ENCODE data around the gene ADAMTSL5.
A peak's percentile ranks its signal among the peaks of the same experiment; 100 is the strongest.
"Not testable (repeated sequence)": the region's sequence is repeated elsewhere in the genome, so short reads cannot be mapped to it uniquely, and the experiment has no call there.

Gene ADAMTSL5

DNA sequence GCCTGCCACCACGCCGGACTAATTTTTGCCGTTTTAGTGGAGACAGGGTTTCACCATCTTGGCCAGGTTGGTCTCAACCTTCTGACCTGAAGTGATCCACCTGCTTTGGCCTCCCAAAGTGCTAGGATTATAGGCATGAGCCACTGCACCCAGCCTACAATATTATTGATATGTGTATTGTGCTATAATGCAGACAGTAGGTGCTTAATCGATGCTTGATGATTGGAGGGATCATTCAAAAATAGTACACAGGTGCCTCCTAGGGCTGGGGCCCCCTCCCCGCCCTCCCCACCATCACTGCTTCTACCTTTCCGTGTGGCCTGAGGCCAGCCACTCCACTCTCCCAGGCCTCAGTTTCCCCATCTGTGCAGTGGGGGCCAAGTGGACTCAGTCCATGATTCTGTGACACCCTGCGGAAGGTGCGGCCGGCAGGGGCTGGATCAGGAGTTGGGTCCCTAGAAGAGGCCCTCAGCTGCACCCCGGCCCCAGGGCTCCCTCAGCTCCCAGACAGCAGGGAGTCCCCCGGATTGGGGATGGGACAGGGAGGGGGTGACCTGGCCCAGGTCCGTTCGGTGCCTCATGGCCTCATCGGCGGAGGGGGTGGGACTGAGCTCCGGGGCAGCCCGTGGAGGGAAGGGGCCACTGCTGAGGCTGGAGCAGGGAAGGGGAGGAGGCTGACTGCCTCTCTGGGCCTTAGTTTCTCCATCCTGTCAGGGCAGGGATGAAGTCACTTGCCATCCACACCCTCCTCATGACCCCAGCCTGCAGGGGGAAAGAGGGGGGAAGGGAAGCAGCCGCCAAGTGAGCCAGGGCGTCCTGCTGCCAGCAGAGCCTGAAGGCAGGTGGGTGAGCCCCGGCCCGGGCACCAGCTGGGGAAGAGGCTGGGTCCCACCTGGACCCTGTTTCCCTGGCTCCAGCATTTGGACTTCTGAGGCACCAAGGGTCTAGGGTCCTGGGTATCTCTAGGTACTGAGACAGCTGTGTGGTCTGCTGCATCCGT is 1.2 kb downstream of the ADAMTSL5 start:
- no peak for DNase-seq

DNA sequence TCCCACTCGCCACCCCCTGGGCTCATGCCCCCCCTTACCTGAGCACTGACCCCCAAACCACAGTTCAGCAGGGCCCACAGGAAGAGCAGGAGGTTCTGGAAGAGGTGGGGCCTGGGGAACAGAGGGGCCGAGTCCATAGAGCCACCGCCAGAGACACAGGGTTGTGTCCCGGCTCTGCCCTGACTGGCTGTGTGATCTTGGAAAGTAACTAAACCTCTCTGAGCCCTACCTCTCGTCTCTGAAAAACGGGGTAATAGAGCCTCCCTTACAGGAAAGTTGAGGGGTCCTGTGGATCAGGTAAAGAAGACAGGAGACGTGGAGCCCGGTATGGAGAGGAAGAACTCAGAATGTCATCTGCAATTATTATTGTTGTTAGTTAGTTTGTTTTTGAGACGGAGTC is 2.0 kb downstream of the ADAMTSL5 start:
- no peak for DNase-seq

DNA sequence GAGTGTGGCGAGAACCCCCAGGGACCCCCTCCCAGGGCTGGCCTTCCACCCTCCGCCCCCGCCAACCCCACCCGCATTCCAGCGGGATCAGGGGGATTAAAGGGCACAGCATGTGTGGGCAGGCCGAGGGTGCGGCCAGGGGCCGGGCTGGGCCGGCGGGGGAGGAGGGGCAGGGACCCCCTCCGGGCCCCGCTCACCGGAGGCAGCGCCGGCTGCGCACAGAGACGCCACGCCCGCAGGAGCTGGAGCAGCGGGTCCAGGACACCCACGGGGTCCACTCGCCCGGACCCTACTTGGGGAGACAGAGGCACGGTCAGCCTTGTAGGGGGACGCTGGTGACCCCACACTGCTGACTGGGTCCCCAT is 2.4 kb downstream of the ADAMTSL5 start:
- DNase-seq: no peak

DNA sequence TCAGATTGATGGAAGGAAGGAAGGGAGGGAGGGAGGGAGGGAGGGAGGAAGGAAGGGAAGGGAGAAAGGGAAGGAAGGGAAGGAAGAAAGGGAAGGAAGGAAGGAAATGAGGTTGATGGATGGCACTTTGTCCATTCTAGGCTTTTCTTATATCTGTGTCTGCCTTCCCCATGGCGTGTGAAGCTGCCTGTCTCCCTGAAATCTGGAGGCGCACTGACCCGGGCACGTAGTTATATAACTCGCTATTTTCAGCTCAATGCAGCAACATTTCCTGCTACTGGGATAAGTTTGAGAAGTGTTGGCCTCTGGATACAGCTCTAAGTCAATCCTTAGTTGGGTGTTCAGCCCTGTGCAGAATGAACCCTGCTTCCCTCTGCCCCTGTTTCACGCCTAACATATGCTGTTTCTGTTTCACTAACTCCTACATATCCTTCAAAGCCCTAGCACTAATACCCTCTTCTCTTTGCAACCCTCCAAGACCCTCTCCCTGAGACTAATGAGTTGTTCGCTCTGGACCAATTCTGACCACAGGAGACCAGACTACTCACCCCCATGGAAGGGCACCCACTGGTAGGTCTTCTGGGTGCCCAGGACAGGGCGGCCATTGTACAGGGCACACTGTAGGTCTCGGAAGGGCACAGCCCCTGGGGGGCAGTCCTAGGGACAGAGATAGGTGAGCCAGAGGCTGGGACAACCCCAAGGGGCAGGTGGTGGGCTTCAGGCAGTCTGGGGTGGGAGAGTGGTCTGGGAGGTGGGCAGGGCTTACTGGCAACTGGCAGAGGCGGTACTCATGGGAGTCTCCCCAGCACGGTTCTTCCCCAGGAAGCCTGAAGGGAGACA is 3.0 kb downstream of the ADAMTSL5 start:
- no peak for DNase-seq

DNA sequence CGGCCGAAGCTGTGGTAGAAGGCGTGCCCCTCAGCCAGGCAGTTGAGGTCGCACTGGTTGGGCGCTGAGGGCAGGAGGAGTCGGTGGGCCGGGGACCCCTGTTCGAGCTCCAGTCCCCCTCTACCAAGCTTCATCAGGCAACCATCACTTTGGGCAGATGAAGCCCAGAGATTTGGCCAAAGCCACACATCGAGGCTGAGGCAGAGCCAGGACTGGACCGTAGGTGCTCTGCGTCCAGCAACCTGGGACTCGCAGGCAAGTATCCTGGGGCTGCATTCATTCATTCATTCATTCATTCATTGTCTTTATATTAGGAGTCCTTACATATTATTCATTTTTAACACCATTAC is 4.3 kb downstream of the ADAMTSL5 start:
- DNase-seq: no peak

DNA sequence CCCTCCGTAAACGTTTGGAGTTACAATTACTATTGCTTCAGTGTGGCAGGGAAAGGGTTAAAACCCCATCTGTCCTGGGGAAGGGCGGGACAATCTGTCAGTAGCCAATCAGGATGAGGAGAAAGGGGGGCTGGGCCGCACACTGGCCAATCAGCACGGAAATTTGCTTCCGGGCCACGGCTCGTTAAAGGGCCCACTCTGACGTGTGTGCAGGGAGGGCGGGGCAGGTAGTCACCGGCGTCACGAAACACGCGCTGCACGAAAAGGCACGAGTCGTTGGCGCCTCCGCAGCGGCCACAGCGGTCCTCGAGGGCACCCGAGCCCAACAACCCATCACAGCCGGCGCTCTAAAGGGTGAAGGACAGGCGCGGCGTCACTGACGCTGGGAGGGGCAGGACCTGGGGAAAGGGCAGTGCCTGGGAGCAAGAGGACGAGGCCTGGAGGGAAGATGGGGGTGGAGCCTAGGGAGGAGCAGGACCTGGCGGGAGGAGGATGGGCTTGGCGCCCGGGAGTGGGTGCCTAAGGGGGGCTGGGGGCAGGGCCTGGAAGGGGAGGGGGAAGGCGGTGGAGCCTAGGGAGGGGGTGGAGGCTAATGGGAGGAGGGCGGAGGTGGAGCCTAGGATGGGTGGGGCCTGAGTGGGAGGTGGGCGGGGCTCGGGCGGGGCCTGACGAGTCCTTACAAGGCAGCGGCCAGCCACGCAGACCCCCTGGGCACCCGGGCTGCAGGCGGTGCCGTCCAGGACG is 4.9 kb downstream of the ADAMTSL5 start:
- peak; percentile 80 for DNase-seq

DNA sequence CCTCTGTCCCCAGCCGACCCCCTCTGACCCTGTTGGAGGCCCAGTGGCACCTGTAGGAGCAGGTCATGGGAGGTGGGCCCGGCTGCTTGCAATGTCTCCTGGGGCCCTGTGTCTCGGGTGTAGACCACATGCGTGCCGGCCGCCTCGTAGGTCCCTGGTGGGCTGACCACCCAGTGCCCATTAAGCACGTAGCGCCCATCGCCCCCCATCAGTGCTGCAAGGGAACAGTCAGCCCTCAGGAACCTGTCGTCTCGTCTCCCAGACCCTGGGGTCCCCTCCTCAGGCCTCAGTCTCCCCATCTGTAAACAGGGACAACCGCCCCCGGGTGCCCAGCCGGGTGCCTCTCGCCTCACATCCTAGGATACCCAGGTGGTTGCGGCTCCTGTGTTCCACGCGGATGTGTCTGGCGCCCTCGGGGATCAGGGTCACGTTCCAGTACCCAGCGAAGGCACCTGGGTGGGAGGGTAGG is 5.6 kb downstream of the ADAMTSL5 start:
- no peak for DNase-seq

DNA sequence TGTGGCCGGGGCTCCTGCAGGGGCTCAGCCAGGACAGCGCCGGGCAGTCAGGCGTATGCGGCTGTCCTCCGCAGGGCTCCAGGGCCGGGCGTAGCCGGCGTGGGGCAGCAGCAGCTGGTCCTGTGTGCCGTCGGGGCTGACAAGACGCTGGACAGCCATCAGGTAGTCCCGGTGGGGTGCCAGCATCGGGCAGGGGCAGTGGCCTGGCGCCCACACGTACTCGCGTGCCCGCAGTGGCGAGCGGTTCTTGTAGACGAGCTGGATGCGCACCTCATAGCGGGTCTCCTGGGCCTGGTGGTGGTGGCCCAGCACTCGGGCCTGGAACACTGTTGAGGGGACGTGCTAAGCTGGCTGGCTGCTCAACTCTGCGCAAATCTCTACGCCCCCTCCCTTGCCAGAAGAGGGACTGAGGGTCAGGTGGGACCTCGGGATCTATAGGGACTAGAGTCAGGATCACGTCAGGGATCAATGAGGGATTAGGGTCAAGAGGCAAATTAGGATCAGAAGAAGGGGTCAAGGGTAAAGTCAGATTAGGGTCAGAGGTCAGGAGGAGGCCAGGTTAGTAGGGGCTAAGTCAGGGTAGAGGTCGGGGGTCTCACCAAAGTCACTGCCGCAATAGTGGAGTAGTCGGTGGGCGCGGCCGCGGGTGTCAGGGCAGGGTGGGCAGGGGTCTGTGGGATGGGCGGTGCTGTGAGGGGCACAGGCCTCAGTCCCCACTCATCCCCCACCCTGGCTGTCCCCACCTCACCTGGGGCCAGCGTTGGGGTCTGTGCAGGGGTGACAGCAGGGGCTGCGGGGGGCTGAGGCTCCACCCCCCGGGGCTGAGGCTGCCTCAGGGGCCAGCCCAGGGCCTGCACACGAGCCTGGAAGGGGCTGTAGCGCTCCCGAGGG is 6.6 kb downstream of the ADAMTSL5 start:
- DNase-seq: no peak

DNA sequence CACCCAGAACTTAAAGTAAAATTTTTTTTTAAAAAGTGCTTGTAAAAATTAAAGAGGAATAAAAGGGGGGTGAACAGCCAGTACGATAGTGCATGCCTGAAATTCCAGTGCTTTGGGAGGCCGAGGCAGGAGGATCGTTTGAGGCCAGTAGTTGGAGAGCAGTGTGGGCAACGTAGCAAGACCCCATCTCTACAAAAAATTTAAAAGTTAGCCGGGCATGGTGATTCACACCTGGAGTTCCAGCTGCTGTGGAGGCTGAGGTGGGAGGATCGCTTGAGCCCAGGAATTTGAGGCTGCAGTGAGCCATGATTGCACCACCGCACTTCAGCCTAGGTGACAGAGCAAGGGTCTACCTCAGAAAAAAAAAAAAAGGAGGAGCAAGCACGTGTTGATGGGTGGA is 7.8 kb downstream of the ADAMTSL5 start:
- DNase-seq: no peak

DNA sequence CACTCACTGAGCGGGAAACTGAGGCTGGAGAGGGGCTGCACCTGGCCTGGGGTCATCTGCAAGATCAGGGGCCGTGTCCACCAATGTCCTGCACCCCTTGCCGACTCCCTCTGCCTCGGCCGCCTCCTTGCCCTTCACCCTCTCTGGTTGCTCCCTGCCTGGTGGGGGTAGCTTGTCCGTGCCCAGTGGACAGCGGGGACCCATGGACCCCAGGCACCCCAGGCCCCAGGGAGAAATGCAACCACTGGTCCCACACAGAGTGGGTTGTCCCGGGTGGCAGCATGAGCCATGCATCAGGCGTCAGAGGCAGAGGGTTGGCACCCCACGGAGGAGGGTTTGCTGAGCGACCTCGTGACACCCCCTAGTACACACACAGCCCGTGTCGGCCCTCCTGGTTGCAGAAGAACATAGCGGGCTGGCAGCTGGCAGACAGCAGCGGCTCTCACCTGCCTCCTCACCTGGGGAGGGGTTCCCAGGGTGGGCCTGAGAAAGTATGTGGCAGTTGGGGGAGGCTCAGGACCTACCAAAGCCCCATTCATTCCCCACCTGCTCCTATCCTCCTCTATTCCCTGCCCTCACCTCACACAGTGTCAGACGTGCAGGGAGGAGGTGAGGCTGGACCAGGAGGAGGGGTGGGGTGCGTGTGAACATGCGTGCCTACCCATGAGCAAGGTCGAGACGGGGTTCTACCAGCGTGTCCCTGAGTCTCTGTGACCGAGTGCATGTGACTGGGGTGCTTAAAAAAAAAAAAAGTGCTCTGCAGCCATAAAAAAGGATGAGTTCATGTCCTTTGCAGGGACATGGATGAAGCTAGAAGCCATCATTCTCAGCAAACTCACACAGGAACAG is 8.7 kb downstream of the ADAMTSL5 start:
- DNase-seq: no peak

DNA sequence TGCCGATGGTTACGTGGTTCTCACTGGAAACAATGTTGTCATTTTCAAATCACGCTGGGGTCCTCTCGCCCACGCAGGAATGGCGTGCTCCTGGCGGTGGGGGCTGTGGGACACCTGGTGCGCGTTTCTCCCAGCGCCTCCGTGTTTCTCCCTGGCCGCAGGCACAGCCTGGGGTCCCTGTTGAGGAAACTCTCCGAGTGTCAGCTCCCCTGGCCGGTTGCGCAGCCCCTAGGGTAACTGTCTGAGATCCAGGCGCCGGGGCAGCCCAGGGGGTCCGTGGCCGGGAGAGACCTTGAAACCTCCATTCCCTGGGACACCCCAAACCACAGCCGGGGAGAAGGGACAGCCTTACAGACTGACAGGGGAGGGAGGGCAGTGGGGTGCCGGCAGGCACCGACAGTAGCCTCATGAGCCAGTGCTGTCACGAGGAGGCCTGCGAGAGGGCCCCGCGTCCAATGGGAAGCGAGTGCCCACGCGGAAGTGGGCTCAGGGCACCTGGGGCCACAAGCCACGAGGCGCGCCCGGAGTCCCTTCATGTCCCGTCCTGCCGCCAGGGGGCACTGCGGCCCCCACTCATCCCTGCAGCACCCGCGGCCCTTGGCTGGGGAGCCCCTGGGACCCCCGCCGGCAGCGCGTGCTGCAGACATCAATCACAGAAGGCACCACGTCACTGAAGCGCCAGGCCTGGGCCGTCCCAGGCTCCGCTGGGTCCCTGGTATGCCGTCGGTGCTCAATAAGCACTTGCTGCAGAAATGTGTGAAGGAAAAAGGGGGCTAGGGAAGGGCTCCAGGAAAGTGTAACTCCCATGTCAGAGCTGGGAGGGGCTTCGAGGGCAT is 9.5 kb downstream of the ADAMTSL5 start:
- DNase-seq: no peak

DNA sequence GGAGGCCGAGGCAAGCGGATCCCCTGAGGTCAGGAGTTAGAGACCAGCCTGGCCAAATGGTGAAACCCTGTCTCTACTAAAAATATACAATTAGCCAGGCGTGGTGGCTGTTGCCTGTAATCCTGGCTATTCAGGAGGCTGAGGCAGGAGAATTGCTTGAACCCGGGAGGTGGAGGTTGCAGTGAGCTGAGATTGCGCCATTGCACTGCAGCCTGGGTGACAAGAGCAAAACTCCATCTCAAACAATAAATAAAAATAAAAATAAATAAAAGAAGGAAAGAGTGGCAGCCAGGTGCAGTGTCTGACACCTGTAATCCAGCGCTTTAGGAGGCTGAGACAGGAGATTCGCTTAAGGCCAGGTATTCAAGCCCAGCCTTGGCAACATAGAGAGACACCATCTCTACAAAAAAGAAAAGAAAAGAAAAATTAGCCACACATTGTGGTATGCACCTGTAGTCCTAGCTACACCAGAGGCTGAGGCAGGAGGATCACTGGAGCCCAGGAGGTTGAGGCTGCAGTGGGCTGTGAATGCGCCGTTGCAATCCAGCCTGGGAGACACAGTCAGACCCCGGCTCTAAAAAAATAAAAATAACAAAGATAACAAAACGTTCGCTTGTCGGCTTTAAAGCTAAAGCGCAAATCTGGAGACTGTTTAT is 10.3 kb downstream of the ADAMTSL5 start:
- DNase-seq: no peak

DNA sequence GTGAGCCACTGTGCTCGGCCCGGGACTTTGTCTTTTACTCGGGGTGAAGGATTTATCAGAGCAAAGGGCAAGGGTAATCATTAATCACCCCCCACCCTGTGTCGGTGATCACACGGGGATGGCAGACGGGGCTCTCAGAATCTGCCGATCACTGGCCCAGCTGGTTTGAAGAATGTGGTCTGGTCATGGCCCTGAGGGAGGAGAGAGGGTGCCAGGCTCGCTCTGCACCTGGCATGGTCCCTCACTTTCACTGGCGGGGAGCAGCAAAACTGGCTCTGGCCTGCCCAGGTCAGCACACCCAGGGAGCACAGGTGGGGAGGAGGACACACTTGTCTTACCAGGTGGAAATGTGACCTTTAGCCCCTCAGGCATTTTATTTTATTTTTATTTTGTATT is 11.6 kb downstream of the ADAMTSL5 start:
- no peak for DNase-seq

DNA sequence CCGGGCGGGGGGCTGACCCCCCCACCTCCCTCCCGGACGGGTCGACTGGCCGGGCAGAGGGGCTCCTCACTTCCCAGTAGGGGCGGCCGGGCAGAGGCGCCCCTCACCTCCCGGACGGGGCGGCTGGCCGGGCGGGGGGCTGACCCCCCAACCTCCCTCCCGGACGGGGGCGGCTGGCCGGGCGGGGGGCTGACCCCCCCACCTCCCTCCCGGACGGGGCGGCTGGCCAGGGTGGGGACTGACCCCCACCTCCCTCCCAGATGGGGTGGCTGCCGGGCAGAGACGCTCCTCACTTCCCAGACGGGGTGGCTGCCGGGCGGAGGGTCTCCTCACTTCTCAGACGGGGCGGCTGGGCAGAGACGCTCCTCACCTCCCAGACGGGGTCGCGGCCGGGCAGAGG is 13.6 kb downstream of the ADAMTSL5 start:
- DNase-seq: not testable (repeated sequence)

DNA sequence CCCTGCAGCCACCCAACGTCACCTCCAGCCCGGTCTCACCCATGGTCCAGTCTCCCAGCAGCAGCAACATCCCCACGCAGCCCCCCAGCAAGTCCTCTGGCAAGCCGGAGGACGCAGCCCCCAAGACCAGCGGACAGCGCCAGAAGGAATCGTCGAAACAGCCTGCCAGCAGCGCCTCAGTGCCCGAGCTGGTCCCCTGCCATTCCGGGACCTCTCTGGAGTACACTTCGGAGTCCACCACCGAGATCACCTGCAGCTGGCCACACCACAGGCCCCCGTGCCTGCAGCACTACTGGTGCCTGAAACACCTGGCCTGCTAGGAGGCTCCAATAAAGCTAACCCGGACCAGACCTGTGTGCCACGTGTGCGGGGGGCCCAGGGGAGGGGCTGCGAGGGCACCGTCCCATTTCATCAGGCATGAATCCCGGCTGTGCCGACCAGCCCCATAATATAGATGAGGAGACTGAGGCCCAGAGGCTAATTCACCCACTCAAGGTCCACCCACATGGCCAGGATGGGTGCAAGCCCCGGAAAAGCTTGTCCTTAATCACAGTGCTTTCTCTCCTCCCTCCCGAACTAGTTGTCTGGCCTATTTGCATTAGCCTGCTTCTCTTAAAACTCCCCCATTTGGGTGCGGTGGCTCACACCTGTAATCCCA is 15.1 kb downstream of the ADAMTSL5 start:
- no peak for DNase-seq

DNA sequence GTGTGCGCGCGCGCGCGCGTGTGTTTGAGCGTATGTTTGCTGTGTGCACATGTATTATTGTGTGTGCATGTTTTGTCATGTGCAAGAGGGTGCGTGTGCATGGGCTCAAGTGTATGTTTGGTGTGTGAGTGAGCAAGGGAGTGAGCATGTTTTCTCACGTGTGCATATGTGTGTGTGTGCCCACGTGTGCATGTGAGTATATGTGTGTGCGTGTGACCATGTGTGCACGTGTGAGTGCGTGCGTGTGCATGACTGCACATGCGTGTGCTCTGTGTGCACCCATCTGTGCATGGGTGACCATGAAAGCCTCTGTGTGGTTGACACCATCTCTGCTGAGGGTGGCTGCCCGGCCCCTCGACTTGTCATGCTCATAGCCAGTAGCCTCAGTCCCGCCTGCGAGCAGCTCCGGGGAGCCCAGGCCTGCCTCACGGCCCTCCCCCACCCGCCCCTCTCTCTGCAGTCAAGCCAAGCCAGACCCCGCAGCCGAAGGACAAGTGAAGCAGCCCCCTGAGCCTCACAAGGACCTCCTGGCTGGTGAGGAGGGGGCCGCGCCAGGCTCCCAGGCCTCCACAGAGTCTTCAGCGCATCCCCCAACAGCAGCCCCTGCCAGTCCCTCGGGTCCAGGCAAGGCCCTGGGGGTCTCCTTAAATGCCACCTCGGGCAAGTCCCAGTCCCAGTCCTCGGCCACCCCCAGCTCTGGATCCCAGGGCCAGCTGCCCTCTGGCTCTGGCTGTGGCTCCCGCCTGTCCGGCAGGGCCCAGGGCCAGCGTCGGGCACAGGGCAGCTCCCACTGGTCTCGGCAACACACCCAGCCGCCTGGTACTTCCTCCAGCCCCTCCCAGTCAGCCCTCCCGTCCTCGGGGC is 15.9 kb downstream of the ADAMTSL5 start:
- DNase-seq: no peak

DNA sequence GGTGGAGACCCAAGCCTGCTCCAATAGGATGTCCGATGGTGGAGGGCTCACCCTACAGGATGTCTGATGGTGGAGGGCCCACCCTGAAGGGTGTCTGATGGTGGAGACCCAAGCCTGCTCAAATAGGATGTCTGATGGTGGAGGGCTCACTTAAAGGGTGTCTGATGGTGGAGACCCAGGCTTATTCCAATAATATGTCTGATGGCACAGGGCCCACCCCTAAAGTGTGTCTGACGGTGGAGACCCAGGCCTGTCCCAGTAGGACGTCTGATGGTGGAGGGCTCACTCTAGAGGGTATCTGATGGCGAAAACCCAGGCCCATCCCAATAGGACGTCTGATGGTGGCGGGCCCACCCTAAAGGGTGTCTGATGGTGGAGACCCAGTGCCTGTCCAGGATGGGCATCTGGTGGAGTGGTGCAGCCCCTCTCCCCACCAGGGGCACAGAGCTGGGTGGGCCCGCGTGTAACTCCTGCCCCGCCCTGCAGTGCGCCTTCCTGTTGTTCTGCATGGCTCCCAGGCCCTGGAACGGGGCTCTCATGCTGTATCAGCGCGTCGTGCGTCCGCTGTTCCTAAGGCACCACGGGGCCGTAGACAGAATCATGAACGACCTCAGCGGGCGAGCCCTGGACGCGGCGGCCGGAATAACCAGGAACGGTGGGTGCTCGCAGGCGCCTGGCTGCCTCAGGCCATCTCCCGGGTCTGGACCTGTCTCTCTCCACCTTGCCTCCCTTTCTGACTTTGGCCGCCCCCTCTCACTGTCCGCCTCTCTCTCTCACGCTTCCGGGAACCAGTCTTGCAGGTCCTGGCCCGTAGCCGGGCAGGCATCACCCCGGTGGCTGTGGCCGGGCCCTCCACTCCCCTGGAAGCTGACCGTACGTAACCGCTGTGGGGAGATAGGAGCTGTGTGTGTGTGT is 16.8 kb downstream of the ADAMTSL5 start:
- no peak for DNase-seq

Data from DMS153 (cell line).